DOHH2 (cell line): ENCODE data around the gene AP1S3.

Source experiments
- H3F3A ChIP-seq: fragments of 200-600 bp; sonication (generic), shearing (Covaris generic); 2 replicates; pipeline ENCODE4 v1.6.0; 2016; ENCODE audit warnings: antibody characterized with exemption, mild to moderate bottlenecking; ENCODE audit not compliant: control insufficient read depth, insufficient read depth
- H3K27ac ChIP-seq: fragments of 200-600 bp; sonication (generic); 2 replicates; pipeline ENCODE4 v1.5.1; 2014; ENCODE audit warnings: low read depth, mild to moderate bottlenecking, low read length, moderate library complexity
- H3K27me3 ChIP-seq: fragments of 200-600 bp; sonication (generic); 2 replicates; pipeline ENCODE4 v1.6.1; 2014; ENCODE audit warnings: mild to moderate bottlenecking, low read length, mixed read lengths; ENCODE audit not compliant: control insufficient read depth
- H3K36me3 ChIP-seq: fragments of 200-600 bp; sonication (generic); 2 replicates; pipeline ENCODE4 v1.6.1; 2014; ENCODE audit warnings: mild to moderate bottlenecking, low read length, moderate library complexity, mixed read lengths; ENCODE audit not compliant: control insufficient read depth
- H3K4me1 ChIP-seq: fragments of 200-600 bp; sonication (generic); 2 replicates; pipeline ENCODE4 v1.6.1; 2014; ENCODE audit warnings: mild to moderate bottlenecking, low read length, mixed read lengths; ENCODE audit not compliant: control insufficient read depth
- H3K4me2 ChIP-seq: fragments of 200-600 bp; sonication (generic); 2 replicates; pipeline ENCODE4 v1.6.0; 2014; ENCODE audit warnings: mild to moderate bottlenecking, low read length, moderate library complexity
- H3K4me3 ChIP-seq: fragments of 200-600 bp; sonication (generic); 2 replicates; pipeline ENCODE4 v1.5.1; 2014; ENCODE audit warnings: mild to moderate bottlenecking, low read length, mixed read lengths
- H3K79me2 ChIP-seq: fragments of 200-600 bp; sonication (generic); 2 replicates; pipeline ENCODE4 v1.6.1; 2014; ENCODE audit warnings: mild to moderate bottlenecking, low read length, mixed read lengths; ENCODE audit not compliant: control insufficient read depth
- H3K9me2 ChIP-seq: fragments of 200-600 bp; sonication (generic); replicated peaks from 2 replicates; pipeline ENCODE4 v1.6.1; 2014; ENCODE audit warnings: mild to moderate bottlenecking, low read length, mixed read lengths; ENCODE audit not compliant: control insufficient read depth
- H3K9me3 ChIP-seq: fragments of 200-600 bp; sonication (generic); 2 replicates; pipeline ENCODE4 v1.6.1; 2014; ENCODE audit warnings: antibody characterized with exemption, low read length, mixed read lengths; ENCODE audit not compliant: control insufficient read depth, insufficient read depth
- H4K20me1 ChIP-seq: fragments of 200-600 bp; sonication (generic); 2 replicates; pipeline ENCODE4 v1.6.0; 2014; ENCODE audit warnings: low read depth, mild to moderate bottlenecking, antibody characterized with exemption, low read length, moderate library complexity; ENCODE audit not compliant: control insufficient read depth, insufficient read depth
- CTCF ChIP-seq: fragments of 200-600 bp; sonication (generic); IDR thresholded peaks from one replicate; pipeline ENCODE4 v1.5.1; 2014; ENCODE audit warnings: antibody characterized with exemption, mild to moderate bottlenecking, low read depth, low read length; ENCODE audit not compliant: poor library complexity, severe bottlenecking
- EZH2phosphoT487 ChIP-seq: fragments of 200-600 bp; sonication (generic); IDR thresholded peaks from 2 replicates; pipeline ENCODE4 v1.6.1; 2017; ENCODE audit warnings: borderline replicate concordance, mild to moderate bottlenecking, antibody characterized with exemption, low read length, moderate library complexity, mixed read lengths

Gene AP1S3

GRCh38 chr2:223870840-223871611 is 33.6 kb upstream of the AP1S3 start:
- H3F3A ChIP-seq = no peaks in the 10 kb centered on the region
- H3K27me3 ChIP-seq = no peaks in the 10 kb centered on the region
- no peaks in the 10 kb centered on the region for H3K9me3 ChIP-seq
- no peaks in the 10 kb centered on the region for H3K9me2 ChIP-seq
- H3K4me1 ChIP-seq = no peaks in the 10 kb centered on the region
- no peak overlapping the region for H3K27ac ChIP-seq
- no peaks in the 10 kb centered on the region for H3K36me3 ChIP-seq
- no peak overlapping the region for H3K4me2 ChIP-seq
- TF ChIP-seq EZH2phosphoT487 (no peak), CTCF (no peak)
- H3K79me2 ChIP-seq = no peaks in the 10 kb centered on the region
- H4K20me1 ChIP-seq = no peaks in the 10 kb centered on the region
- H3K4me3 ChIP-seq = no peak overlapping the region

GRCh38 chr2:223868005-223868404 is 30.6 kb upstream of the AP1S3 start:
- H3K36me3 ChIP-seq = no peaks in the 10 kb centered on the region
- no peak for TF ChIP-seq CTCF
- no peak for TF ChIP-seq EZH2phosphoT487
- H3K79me2 ChIP-seq = no peaks in the 10 kb centered on the region
- H3K9me2 ChIP-seq = no peaks in the 10 kb centered on the region
- H3K27me3 ChIP-seq = no peaks in the 10 kb centered on the region
- no peaks in the 10 kb centered on the region for H3F3A ChIP-seq
- H3K4me3 ChIP-seq = no peak overlapping the region
- H3K27ac ChIP-seq = no peak overlapping the region
- no peaks in the 10 kb centered on the region for H3K9me3 ChIP-seq
- H3K4me2 ChIP-seq = no peak overlapping the region
- H4K20me1 ChIP-seq = no peaks in the 10 kb centered on the region
- no peaks in the 10 kb centered on the region for H3K4me1 ChIP-seq

- Histone ChIP-seq H3K36me3 (no peaks in the 10 kb centered on the region), H3K27me3 (no peaks in the 10 kb centered on the region; the same call in 1 of the 2 replicates), H3K4me2 (no peak overlapping the region), H3K9me2 (no peaks in the 10 kb centered on the region), H3K79me2 (no peaks in the 10 kb centered on the region), H3K4me3 (no peak overlapping the region), H3K27ac (no peak overlapping the region), H3F3A (no peaks in the 10 kb centered on the region), H3K4me1 (no peaks in the 10 kb centered on the region), H4K20me1 (no peaks in the 10 kb centered on the region), H3K9me3 (no peaks in the 10 kb centered on the region)
- TF ChIP-seq CTCF (no peak), EZH2phosphoT487 (no peak)
Observed at GRCh38 chr2:223865907-223866508, 28.6 kb upstream of the AP1S3 start.
